ENCODE results near the gene OXTR.
"Not testable (repeated sequence)": the region's sequence is repeated elsewhere in the genome, so short reads cannot be mapped to it uniquely, and the experiment has no call there.

OXTR gene

GRCh38 chr3:8722808-8723207, 46.6 kb downstream of the OXTR start:
- no peak for TF ChIP-seq CTCF (IDR thresholded peaks at IDR 0.05; ENCODE audit: insufficient read depth, low read depth, low read length, missing control alignments)
- DNase-seq (ENCODE audit: low read depth) = no peak

GRCh38 chr3:8715757-8716156, 53.7 kb downstream of the OXTR start:
- DNase-seq (ENCODE audit: low read depth); H3K4me3 ChIP-seq (ENCODE audit: low read depth, low read length): not testable (repeated sequence)

More at GRCh38 chr3:8722808-8723207, 46.6 kb downstream of the OXTR start:
- H3K4me3 ChIP-seq (ENCODE audit: low read depth, low read length) = no peak overlapping the region

- TF ChIP-seq CTCF (IDR thresholded peaks at IDR 0.05; ENCODE audit: insufficient read depth, low read depth, low read length, missing control alignments) = peak; percentile 60
- DNase-seq (ENCODE audit: low read depth) = peak; percentile 15
- H3K4me3 ChIP-seq (ENCODE audit: low read depth, low read length) = no peak overlapping the region
Measured at GRCh38 chr3:8713901-8714759, 55.3 kb downstream of the OXTR start.

- TF ChIP-seq CTCF (IDR thresholded peaks at IDR 0.05; ENCODE audit: insufficient read depth, low read depth, low read length, missing control alignments) = no peak
- no peak for DNase-seq (ENCODE audit: low read depth)
- H3K4me3 ChIP-seq (ENCODE audit: low read depth, low read length) = no peak overlapping the region
Measured at GRCh38 chr3:8712908-8713255, 56.5 kb downstream of the OXTR start.

GRCh38 chr3:8712045-8712907, 57.1 kb downstream of the OXTR start:
- DNase-seq (ENCODE audit: low read depth) = no peak
- TF ChIP-seq CTCF (IDR thresholded peaks at IDR 0.05; ENCODE audit: insufficient read depth, low read depth, low read length, missing control alignments) = no peak
- no peak overlapping the region for H3K4me3 ChIP-seq (ENCODE audit: low read depth, low read length)

GRCh38 chr3:8709801-8710507, 59.5 kb downstream of the OXTR start:
- no peak for TF ChIP-seq CTCF (IDR thresholded peaks at IDR 0.05; ENCODE audit: insufficient read depth, low read depth, low read length, missing control alignments)

GRCh38 chr3:8709287-8709686, 60.1 kb downstream of the OXTR start:
- TF ChIP-seq CTCF (IDR thresholded peaks at IDR 0.05; ENCODE audit: insufficient read depth, low read depth, low read length, missing control alignments) = no peak
- DNase-seq (ENCODE audit: low read depth) = no peak

More at GRCh38 chr3:8709801-8710507, 59.5 kb downstream of the OXTR start:
- no peak overlapping the region for H3K4me3 ChIP-seq (ENCODE audit: low read depth, low read length)
- DNase-seq (ENCODE audit: low read depth) = no peak

More at GRCh38 chr3:8709287-8709686, 60.1 kb downstream of the OXTR start:
- H3K4me3 ChIP-seq (ENCODE audit: low read depth, low read length) = no peak overlapping the region

Measured in GM12865 (cell line).